HepG2 (cell line): ENCODE results near the gene KIZ. TPM values are rescaled to one million over a fixed set of nuclear protein-coding genes. Genes with fewer than 3 reads are reported as not detected.
A peak's percentile ranks its signal among the peaks of the same experiment; 100 is the strongest.

Experiments used
- ATF2 ChIP-seq: sonication (generic); formaldehyde crosslinking; IDR thresholded peaks from 2 replicates; pipeline ENCODE4 v1.4.0; 2020; ENCODE audit warnings: missing genetic modification reagents
- ATM ChIP-seq: fragments of 450-650 bp; IDR thresholded peaks from 2 replicates; pipeline ENCODE4 v1.7.1; 2017; ENCODE audit warnings: mild to moderate bottlenecking, borderline replicate concordance
- CC2D1A ChIP-seq: sonication (generic); formaldehyde crosslinking; IDR thresholded peaks from 2 replicates; pipeline ENCODE4 v1.8.1; 2023; ENCODE audit warnings: mild to moderate bottlenecking, missing genetic modification reagents
- FOXA1 ChIP-seq, 2 experiments: fragments of 450-650 bp in 1 of 2; sonication (generic) in 1 of 2; formaldehyde crosslinking in 1 of 2; IDR thresholded peaks; 2 replicates each; pipeline versions ENCODE4 v1.4.0 to v1.6.1; 2016 to 2020; ENCODE audit warnings: missing genetic modification reagents in 1 of 2
- HNF1B ChIP-seq: sonication (generic); formaldehyde crosslinking; IDR thresholded peaks from 2 replicates; pipeline ENCODE4 v1.5.1; 2020; ENCODE audit warnings: mild to moderate bottlenecking, moderate library complexity, missing genetic modification reagents
- HOXA3 ChIP-seq: sonication (generic); formaldehyde crosslinking; IDR thresholded peaks from 2 replicates; pipeline ENCODE4 v1.5.0; 2020; ENCODE audit warnings: missing genetic modification reagents
- KAT2B ChIP-seq: fragments of 150-350 bp; IDR thresholded peaks from 2 replicates; pipeline ENCODE4 v1.6.1; 2014; ENCODE audit warnings: low read depth, low read length, borderline replicate concordance
- MBD4 ChIP-seq: IDR thresholded peaks from 2 replicates; pipeline ENCODE4 v1.6.1; 2012; ENCODE audit warnings: low read length, inconsistent platforms, borderline replicate concordance
- MYC ChIP-seq: sonication (generic); formaldehyde crosslinking; IDR thresholded peaks from 2 replicates; pipeline ENCODE4 v1.9.0; 2021; ENCODE audit warnings: missing genetic modification reagents, borderline replicate concordance
- NFATC3 ChIP-seq: sonication (generic); formaldehyde crosslinking; IDR thresholded peaks from 2 replicates; pipeline ENCODE4 v1.5.1; 2020; ENCODE audit warnings: mild to moderate bottlenecking, missing genetic modification reagents
- NFIB ChIP-seq: sonication (generic); formaldehyde crosslinking; IDR thresholded peaks from 2 replicates; pipeline ENCODE4 v1.9.0; 2021; ENCODE audit warnings: missing genetic modification reagents, mild to moderate bottlenecking, borderline replicate concordance
- NFIC ChIP-seq: IDR thresholded peaks from 2 replicates; pipeline ENCODE4 v1.6.1; 2012; ENCODE audit warnings: mild to moderate bottlenecking, low read length, inconsistent platforms
- SMAD1 ChIP-seq: sonication (generic); formaldehyde crosslinking; IDR thresholded peaks from 2 replicates; pipeline ENCODE4 v1.4.0; 2020; ENCODE audit warnings: missing genetic modification reagents, low read depth, mild to moderate bottlenecking, borderline replicate concordance
- SOX5 ChIP-seq: IDR thresholded peaks from 2 replicates; pipeline ENCODE4 v1.6.1; 2016; ENCODE audit warnings: borderline replicate concordance
- SP5 ChIP-seq: IDR thresholded peaks from 2 replicates; pipeline ENCODE4 v1.6.1; 2016; ENCODE audit warnings: low read depth, borderline replicate concordance
- STAG1 ChIP-seq: sonication (generic); formaldehyde crosslinking; IDR thresholded peaks from 2 replicates; pipeline ENCODE4 v1.4.0; 2020; ENCODE audit warnings: missing genetic modification reagents
- TEF ChIP-seq: sonication (generic); formaldehyde crosslinking; IDR thresholded peaks from 2 replicates; pipeline ENCODE4 v1.5.0; 2020; ENCODE audit warnings: missing genetic modification reagents
- XRCC5 ChIP-seq: fragments of 200-400 bp; formaldehyde crosslinking; optimal IDR thresholded peaks from 2 replicates; pipeline ENCODE3; 2017; ENCODE audit warnings: mild to moderate bottlenecking, low read length
- ZFP36 ChIP-seq: fragments of 150-350 bp; IDR thresholded peaks from 2 replicates; pipeline ENCODE4 v1.6.1; 2018; ENCODE audit warnings: borderline replicate concordance, low read length, low read depth; ENCODE audit not compliant: partially characterized antibody
- ZKSCAN5 ChIP-seq: sonication (generic); formaldehyde crosslinking; IDR thresholded peaks from 2 replicates; pipeline ENCODE4 v1.5.1; 2020; ENCODE audit warnings: mild to moderate bottlenecking, missing genetic modification reagents
- ZNF17 ChIP-seq: sonication (generic); formaldehyde crosslinking; IDR thresholded peaks from 2 replicates; pipeline ENCODE4 v1.5.0; 2020; ENCODE audit warnings: mild to moderate bottlenecking, missing genetic modification reagents
- ZNF263 ChIP-seq: sonication (generic); formaldehyde crosslinking; IDR thresholded peaks from 2 replicates; pipeline ENCODE4 v1.4.0; 2020; ENCODE audit warnings: missing genetic modification reagents
- ZNF335 ChIP-seq: sonication (generic); formaldehyde crosslinking; IDR thresholded peaks from 2 replicates; pipeline ENCODE4 v1.4.0; 2020; ENCODE audit warnings: missing genetic modification reagents
- ZNF430 ChIP-seq: sonication (generic); formaldehyde crosslinking; IDR thresholded peaks from 2 replicates; pipeline ENCODE4 v1.9.0; 2021; ENCODE audit warnings: mild to moderate bottlenecking, missing genetic modification reagents
- ZNF484 ChIP-seq: sonication (generic); formaldehyde crosslinking; IDR thresholded peaks from 2 replicates; pipeline ENCODE4 v1.5.1; 2020; ENCODE audit warnings: mild to moderate bottlenecking, low read depth, missing genetic modification reagents, borderline replicate concordance
- ZNF501 ChIP-seq: sonication (generic); formaldehyde crosslinking; IDR thresholded peaks from 2 replicates; pipeline ENCODE4 v1.5.1; 2020; ENCODE audit warnings: mild to moderate bottlenecking, moderate library complexity, missing genetic modification reagents
- ZNF607 ChIP-seq: sonication (generic); formaldehyde crosslinking; IDR thresholded peaks from 2 replicates; pipeline ENCODE4 v1.5.1; 2020; ENCODE audit warnings: missing genetic modification reagents, mild to moderate bottlenecking, borderline replicate concordance
- polyA plus RNA-seq, 8 experiments: library from polyadenylated mRNA; depleted of rRNA in 3 of 8; stranded (reverse) in 7 of 8; unstranded in 1 of 8; fragments of >200 nt; fragmentation: Illumina TruSeq in 4 of 8; extraction: Trizol in 4 of 8; gene quantifications; 2 replicates each; pipeline versions ENCODE4 v1.2.1 to v1.2.3, GENCODE V29; 2011 to 2016; ENCODE audit warnings: low read depth in 4 of 8, missing spikeins in 1 of 8, mixed read lengths in 1 of 8; ENCODE audit not compliant: insufficient read depth in 1 of 8
- total RNA-seq, 5 experiments: library from RNA; depleted of rRNA; stranded (reverse); fragments of >200 nt; fragmentation: Illumina TruSeq; extraction: Trizol; gene quantifications; 2 replicates each; pipeline ENCODE4 v1.2.3, GENCODE V29; 2016; ENCODE audit warnings: low read depth in 1 of 5
- TF ChIP-seq, protein P1 (sequence below): sonication (generic); formaldehyde crosslinking; IDR thresholded peaks from 2 replicates; pipeline ENCODE4 v1.5.1; 2020; ENCODE audit warnings: missing genetic modification reagents, mild to moderate bottlenecking, borderline replicate concordance

Gene KIZ
- total and polyA plus RNA-seq, 2 of the 13 experiments (the other 11 are each of a cell fraction or from before 2014, with no cell fraction given) = 46.3 to 114 TPM

- TF ChIP-seq, protein P1, sequence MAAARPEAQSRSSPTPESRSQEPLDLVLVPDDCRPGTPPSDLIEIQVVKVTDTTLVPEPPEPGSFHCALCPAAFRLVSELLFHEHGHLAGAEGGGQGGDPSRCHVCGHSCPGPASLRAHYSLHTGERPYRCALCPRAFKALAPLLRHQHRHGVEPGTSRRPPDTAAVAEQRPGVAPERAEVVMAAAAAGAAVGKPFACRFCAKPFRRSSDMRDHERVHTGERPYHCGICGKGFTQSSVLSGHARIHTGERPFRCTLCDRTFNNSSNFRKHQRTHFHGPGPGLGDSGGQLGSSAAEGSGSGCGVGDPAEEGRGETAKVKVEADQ (CRISPR knock-in tag) = peak; percentile 90; the same call in 1 of the 2 replicates
- TF ChIP-seq SOX5 (CRISPR knock-in tag) (peak; percentile 100), HOXA3 (peak; percentile 70), ZNF430 (peak; percentile 80; the same call in 1 of the 2 replicates), ZFP36 (no peak), FOXA1 (IDR thresholded peaks at IDR 0.05) (peak; percentile 99), FOXA1 (CRISPR knock-in tag; IDR thresholded peaks at IDR 0.05) (peak; percentile 100), ZNF335 (CRISPR knock-in tag) (peak; percentile 85), CC2D1A (0 out of 2 replicates have a peak, but pooled peaks have one; percentile 86), ZNF263 (CRISPR knock-in tag) (no peak), SP5 (peak; percentile 76; the same call in 1 of the 2 replicates), STAG1 (CRISPR knock-in tag) (peak; percentile 44; the same call in 1 of the 2 replicates), ZNF484 (CRISPR knock-in tag) (no peak), SMAD1 (CRISPR knock-in tag) (no peak), ZKSCAN5 (CRISPR knock-in tag) (no peak), ATM (no peak), ZNF607 (CRISPR knock-in tag) (no peak; the same call in 1 of the 2 replicates), TEF (CRISPR knock-in tag) (no peak), NFIC (peak; percentile 94), HNF1B (CRISPR knock-in tag) (peak; percentile 91), ZNF17 (CRISPR knock-in tag) (no peak), NFATC3 (CRISPR knock-in tag) (no peak), ZNF501 (CRISPR knock-in tag) (peak; percentile 79; the same call in 1 of the 2 replicates), KAT2B (no peak), MBD4 (peak; percentile 87; the same call in 1 of the 2 replicates), XRCC5 (peak; percentile 67), ATF2 (CRISPR knock-in tag) (peak; percentile 92), NFIB (no peak), MYC (CRISPR knock-in tag) (no peak)
Measured at GRCh38 chr20:21134883-21135493, 9.1 kb downstream of the KIZ start (continued).
